ENCODE results near the gene CARM1.

The CARM1 gene

GRCh38 chr19:10870955-10871603 lies at the start of gene CARM1:
CARM1 (plus strand) TSS chr19:10871553; CDS start chr19:10871703, 150 bp downstream.
- Histone ChIP-seq H3K27me3 (ENCODE audit: control insufficient read depth, insufficient read depth, low read length) (no peaks in the 10 kb centered on the region), H3K36me3 (ENCODE audit: control insufficient read depth, insufficient read depth, low read length) (no peaks in the 10 kb centered on the region), H3K4me1 (ENCODE audit: control insufficient read depth, insufficient read depth, low read length) (no peaks in the 10 kb centered on the region), H3K27ac (ENCODE audit: low read length) (no peak within 1 kb of the TSS), H3K9me3 (ENCODE audit: control insufficient read depth, insufficient read depth, low read length) (no peaks in the 10 kb centered on the region), H3K4me3 (ENCODE audit: low read length) (peak within 1 kb of the TSS; percentile 90)
- peak; percentile 70 for DNase-seq (ENCODE audit: low read depth, low spot score)
- no CpG with 5 or more reads among the region's 99 CpGs for WGBS (ENCODE audit: insufficient coverage, insufficient read length)

- no CpG with 5 or more reads among the region's 12 CpGs for WGBS (ENCODE audit: insufficient coverage, insufficient read length)
- Histone ChIP-seq H3K4me3 (ENCODE audit: low read length) (no peak overlapping the region), H3K36me3 (ENCODE audit: control insufficient read depth, insufficient read depth, low read length) (peaks cover 28% of the 10 kb centered on the region)
These were observed 47.7 kb upstream of the CARM1 start for GRCh38 chr19:10823690-10824089.

GRCh38 chr19:10826231-10826630 lies 45.1 kb upstream of the CARM1 start:
- Histone ChIP-seq H3K4me3 (ENCODE audit: low read length) (no peak overlapping the region), H3K27ac (ENCODE audit: low read length) (no peak overlapping the region), H3K9me3 (ENCODE audit: control insufficient read depth, insufficient read depth, low read length) (no peaks in the 10 kb centered on the region), H3K27me3 (ENCODE audit: control insufficient read depth, insufficient read depth, low read length) (no peaks in the 10 kb centered on the region), H3K4me1 (ENCODE audit: control insufficient read depth, insufficient read depth, low read length) (no peaks in the 10 kb centered on the region; the same call in 1 of the 2 replicates), H3K36me3 (ENCODE audit: control insufficient read depth, insufficient read depth, low read length) (peaks cover 21% of the 10 kb centered on the region)
- WGBS (ENCODE audit: insufficient coverage, insufficient read length): no CpG with 5 or more reads among the region's 7 CpGs
- DNase-seq (ENCODE audit: low read depth, low spot score): no peak

More at GRCh38 chr19:10823690-10824089, 47.7 kb upstream of the CARM1 start:
- H3K27me3 ChIP-seq (ENCODE audit: control insufficient read depth, insufficient read depth, low read length): no peaks in the 10 kb centered on the region
- H3K4me1 ChIP-seq (ENCODE audit: control insufficient read depth, insufficient read depth, low read length): no peaks in the 10 kb centered on the region; the same call in 1 of the 2 replicates
- no peaks in the 10 kb centered on the region for H3K9me3 ChIP-seq (ENCODE audit: control insufficient read depth, insufficient read depth, low read length)
- no peak for DNase-seq (ENCODE audit: low read depth, low spot score)
- H3K27ac ChIP-seq (ENCODE audit: low read length): no peak overlapping the region

- Histone ChIP-seq H3K27ac (ENCODE audit: low read length) (no peak overlapping the region), H3K27me3 (ENCODE audit: control insufficient read depth, insufficient read depth, low read length) (no peaks in the 10 kb centered on the region), H3K36me3 (ENCODE audit: control insufficient read depth, insufficient read depth, low read length) (peaks cover 21% of the 10 kb centered on the region), H3K4me1 (ENCODE audit: control insufficient read depth, insufficient read depth, low read length) (no peaks in the 10 kb centered on the region; the same call in 1 of the 2 replicates), H3K9me3 (ENCODE audit: control insufficient read depth, insufficient read depth, low read length) (no peaks in the 10 kb centered on the region), H3K4me3 (ENCODE audit: low read length) (no peak overlapping the region)
- no CpG with 5 or more reads among the region's 6 CpGs for WGBS (ENCODE audit: insufficient coverage, insufficient read length)
- no peak for DNase-seq (ENCODE audit: low read depth, low spot score)
These were observed 44.5 kb upstream of the CARM1 start for GRCh38 chr19:10826846-10827245.

GRCh38 chr19:10828981-10829821 lies 42.2 kb upstream of the CARM1 start:
- no CpG with 5 or more reads among the region's 26 CpGs for WGBS (ENCODE audit: insufficient coverage, insufficient read length)
- Histone ChIP-seq H3K36me3 (ENCODE audit: control insufficient read depth, insufficient read depth, low read length) (peaks cover 18% of the 10 kb centered on the region; the same call in 1 of the 2 replicates), H3K4me1 (ENCODE audit: control insufficient read depth, insufficient read depth, low read length) (no peaks in the 10 kb centered on the region; the same call in 1 of the 2 replicates)

GRCh38 chr19:10829967-10830366 lies 41.4 kb upstream of the CARM1 start:
- H3K36me3 ChIP-seq (ENCODE audit: control insufficient read depth, insufficient read depth, low read length): peaks cover 15% of the 10 kb centered on the region; the same call in 1 of the 2 replicates
- DNase-seq (ENCODE audit: low read depth, low spot score): no peak
- H3K4me1 ChIP-seq (ENCODE audit: control insufficient read depth, insufficient read depth, low read length): no peaks in the 10 kb centered on the region; the same call in 1 of the 2 replicates
- no CpG with 5 or more reads among the region's 16 CpGs for WGBS (ENCODE audit: insufficient coverage, insufficient read length)
- H3K4me3 ChIP-seq (ENCODE audit: low read length): no peak overlapping the region
- H3K9me3 ChIP-seq (ENCODE audit: control insufficient read depth, insufficient read depth, low read length): no peaks in the 10 kb centered on the region
- no peaks in the 10 kb centered on the region for H3K27me3 ChIP-seq (ENCODE audit: control insufficient read depth, insufficient read depth, low read length)
- H3K27ac ChIP-seq (ENCODE audit: low read length): no peak overlapping the region

More at GRCh38 chr19:10828981-10829821, 42.2 kb upstream of the CARM1 start:
- DNase-seq (ENCODE audit: low read depth, low spot score): no peak
- H3K27me3 ChIP-seq (ENCODE audit: control insufficient read depth, insufficient read depth, low read length): no peaks in the 10 kb centered on the region
- no peaks in the 10 kb centered on the region for H3K9me3 ChIP-seq (ENCODE audit: control insufficient read depth, insufficient read depth, low read length)
- no peak overlapping the region for H3K4me3 ChIP-seq (ENCODE audit: low read length)
- no peak overlapping the region for H3K27ac ChIP-seq (ENCODE audit: low read length)

- no CpG with 5 or more reads among the region's 7 CpGs for WGBS (ENCODE audit: insufficient coverage, insufficient read length)
- Histone ChIP-seq H3K36me3 (ENCODE audit: control insufficient read depth, insufficient read depth, low read length) (peaks cover 13% of the 10 kb centered on the region; the same call in 1 of the 2 replicates), H3K27me3 (ENCODE audit: control insufficient read depth, insufficient read depth, low read length) (no peaks in the 10 kb centered on the region), H3K9me3 (ENCODE audit: control insufficient read depth, insufficient read depth, low read length) (no peaks in the 10 kb centered on the region), H3K27ac (ENCODE audit: low read length) (no peak overlapping the region), H3K4me1 (ENCODE audit: control insufficient read depth, insufficient read depth, low read length) (no peaks in the 10 kb centered on the region; the same call in 1 of the 2 replicates), H3K4me3 (ENCODE audit: low read length) (no peak overlapping the region)
- no peak for DNase-seq (ENCODE audit: low read depth, low spot score)
These were observed 41.0 kb upstream of the CARM1 start for GRCh38 chr19:10830370-10830769.

GRCh38 chr19:10830931-10831779 lies 40.2 kb upstream of the CARM1 start:
- Histone ChIP-seq H3K4me1 (ENCODE audit: control insufficient read depth, insufficient read depth, low read length) (no peaks in the 10 kb centered on the region; the same call in 1 of the 2 replicates), H3K36me3 (ENCODE audit: control insufficient read depth, insufficient read depth, low read length) (peaks cover 13% of the 10 kb centered on the region; the same call in 1 of the 2 replicates), H3K27ac (ENCODE audit: low read length) (no peak overlapping the region), H3K27me3 (ENCODE audit: control insufficient read depth, insufficient read depth, low read length) (no peaks in the 10 kb centered on the region), H3K9me3 (ENCODE audit: control insufficient read depth, insufficient read depth, low read length) (no peaks in the 10 kb centered on the region), H3K4me3 (ENCODE audit: low read length) (no peak overlapping the region)
- WGBS (ENCODE audit: insufficient coverage, insufficient read length): no CpG with 5 or more reads among the region's 33 CpGs
- no peak for DNase-seq (ENCODE audit: low read depth, low spot score)

- no peak overlapping the region for H3K27ac ChIP-seq (ENCODE audit: low read length)
- H3K36me3 ChIP-seq (ENCODE audit: control insufficient read depth, insufficient read depth, low read length): peaks cover 8% of the 10 kb centered on the region; the same call in 1 of the 2 replicates
- no peak overlapping the region for H3K4me3 ChIP-seq (ENCODE audit: low read length)
- DNase-seq (ENCODE audit: low read depth, low spot score): no peak
- no peaks in the 10 kb centered on the region for H3K9me3 ChIP-seq (ENCODE audit: control insufficient read depth, insufficient read depth, low read length)
- WGBS (ENCODE audit: insufficient coverage, insufficient read length): no CpG with 5 or more reads among the region's 28 CpGs
- H3K27me3 ChIP-seq (ENCODE audit: control insufficient read depth, insufficient read depth, low read length): no peaks in the 10 kb centered on the region
- H3K4me1 ChIP-seq (ENCODE audit: control insufficient read depth, insufficient read depth, low read length): peaks cover 2% of the 10 kb centered on the region; the same call in 1 of the 2 replicates
These were observed 39.1 kb upstream of the CARM1 start for GRCh38 chr19:10831987-10832938.
